WTC11 (cell line): ENCODE measurements around the gene MAPKAP1.

Experiments used
- FOXJ3 ChIP-seq: sonication (generic); formaldehyde crosslinking; IDR thresholded peaks from 2 replicates; pipeline ENCODE4 v1.9.0; 2021; ENCODE audit warnings: missing genetic modification reagents, mild to moderate bottlenecking, borderline replicate concordance
- NR3C1 ChIP-seq: sonication (generic); formaldehyde crosslinking; conservative IDR thresholded peaks from 2 replicates; pipeline ENCODE4 v1.8.1; 2023; ENCODE audit warnings: low read depth, mild to moderate bottlenecking, missing genetic modification reagents
- TCF7 ChIP-seq: sonication (generic); formaldehyde crosslinking; IDR thresholded peaks from 2 replicates; pipeline ENCODE4 v1.8.0; 2022; ENCODE audit warnings: mild to moderate bottlenecking, low read depth, missing genetic modification reagents, moderate library complexity
- ZNF232 ChIP-seq: sonication (generic); formaldehyde crosslinking; IDR thresholded peaks from 2 replicates; pipeline ENCODE4 v1.8.0; 2022; ENCODE audit warnings: mild to moderate bottlenecking, missing genetic modification reagents
- TF ChIP-seq, protein P1 (sequence below): sonication (generic); formaldehyde crosslinking; IDR thresholded peaks from 2 replicates; pipeline ENCODE4 v1.8.0; 2022; ENCODE audit warnings: mild to moderate bottlenecking, missing genetic modification reagents
- TF ChIP-seq, protein P2 (sequence below): fragments of 200-600 bp; IDR thresholded peaks from 2 replicates; pipeline ENCODE4 v1.8.0; 2022; ENCODE audit warnings: antibody characterized with exemption
- TF ChIP-seq, protein P3 (sequence below): sonication (generic); formaldehyde crosslinking; IDR thresholded peaks from 2 replicates; pipeline ENCODE4 v1.8.1; 2023; ENCODE audit warnings: mild to moderate bottlenecking, missing genetic modification reagents
- TF ChIP-seq, protein P4 (sequence below): sonication (generic); formaldehyde crosslinking; IDR thresholded peaks from 2 replicates; pipeline ENCODE4 v1.8.1; 2023; ENCODE audit warnings: mild to moderate bottlenecking, missing genetic modification reagents

DNA sequence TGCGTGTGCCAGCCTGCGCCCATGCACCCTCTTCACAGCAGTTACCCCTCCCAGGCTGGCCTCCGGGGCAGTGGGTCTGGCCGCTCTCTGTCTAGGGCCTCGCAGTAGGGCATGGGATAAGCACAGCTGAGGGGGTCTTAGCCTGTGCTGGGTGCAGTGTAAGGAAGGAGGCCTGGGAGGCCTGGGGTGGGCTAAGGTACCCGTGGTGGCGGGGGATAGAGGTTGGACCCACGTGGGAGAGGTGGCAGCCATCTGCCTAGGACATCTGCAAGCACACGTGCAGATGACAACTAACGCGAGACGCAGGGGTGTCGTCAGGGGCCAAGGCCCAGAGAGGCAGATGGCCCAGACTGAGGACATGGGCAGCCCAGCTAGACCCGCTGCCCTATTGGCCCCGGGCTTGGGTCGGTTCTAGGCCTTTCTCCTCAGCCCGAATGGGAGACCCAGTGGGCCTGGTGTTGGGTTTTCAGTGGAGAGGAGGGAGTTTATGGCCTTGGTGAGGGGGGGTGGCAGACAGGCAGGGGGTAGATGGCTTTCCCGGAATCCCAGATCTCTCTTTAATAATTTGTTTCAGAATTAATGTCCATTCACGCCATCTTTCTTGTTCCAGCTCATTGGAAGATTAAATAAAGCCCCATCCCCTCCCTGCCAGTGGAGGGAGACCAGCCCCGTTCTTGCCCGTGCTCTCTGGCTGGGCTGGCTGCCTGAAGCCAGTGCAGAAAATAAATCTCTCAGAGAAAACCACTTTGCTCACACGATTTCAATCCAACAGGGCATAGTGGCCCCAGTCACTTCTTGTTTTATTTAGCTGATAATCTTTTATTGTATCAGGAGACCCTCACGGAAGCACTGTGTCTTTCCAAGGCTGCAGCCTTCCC, 291.2 kb downstream of the MAPKAP1 start:
- TF ChIP-seq ZNF232 (CRISPR knock-in tag) = no peak
- TF ChIP-seq, protein P1, sequence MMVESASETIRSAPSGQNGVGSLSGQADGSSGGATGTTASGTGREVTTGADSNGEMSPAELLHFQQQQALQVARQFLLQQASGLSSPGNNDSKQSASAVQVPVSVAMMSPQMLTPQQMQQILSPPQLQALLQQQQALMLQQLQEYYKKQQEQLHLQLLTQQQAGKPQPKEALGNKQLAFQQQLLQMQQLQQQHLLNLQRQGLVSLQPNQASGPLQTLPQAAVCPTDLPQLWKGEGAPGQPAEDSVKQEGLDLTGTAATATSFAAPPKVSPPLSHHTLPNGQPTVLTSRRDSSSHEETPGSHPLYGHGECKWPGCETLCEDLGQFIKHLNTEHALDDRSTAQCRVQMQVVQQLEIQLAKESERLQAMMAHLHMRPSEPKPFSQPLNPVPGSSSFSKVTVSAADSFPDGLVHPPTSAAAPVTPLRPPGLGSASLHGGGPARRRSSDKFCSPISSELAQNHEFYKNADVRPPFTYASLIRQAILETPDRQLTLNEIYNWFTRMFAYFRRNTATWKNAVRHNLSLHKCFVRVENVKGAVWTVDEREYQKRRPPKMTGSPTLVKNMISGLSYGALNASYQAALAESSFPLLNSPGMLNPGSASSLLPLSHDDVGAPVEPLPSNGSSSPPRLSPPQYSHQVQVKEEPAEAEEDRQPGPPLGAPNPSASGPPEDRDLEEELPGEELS (CRISPR knock-in tag) = no peak
- TF ChIP-seq, protein P2, sequence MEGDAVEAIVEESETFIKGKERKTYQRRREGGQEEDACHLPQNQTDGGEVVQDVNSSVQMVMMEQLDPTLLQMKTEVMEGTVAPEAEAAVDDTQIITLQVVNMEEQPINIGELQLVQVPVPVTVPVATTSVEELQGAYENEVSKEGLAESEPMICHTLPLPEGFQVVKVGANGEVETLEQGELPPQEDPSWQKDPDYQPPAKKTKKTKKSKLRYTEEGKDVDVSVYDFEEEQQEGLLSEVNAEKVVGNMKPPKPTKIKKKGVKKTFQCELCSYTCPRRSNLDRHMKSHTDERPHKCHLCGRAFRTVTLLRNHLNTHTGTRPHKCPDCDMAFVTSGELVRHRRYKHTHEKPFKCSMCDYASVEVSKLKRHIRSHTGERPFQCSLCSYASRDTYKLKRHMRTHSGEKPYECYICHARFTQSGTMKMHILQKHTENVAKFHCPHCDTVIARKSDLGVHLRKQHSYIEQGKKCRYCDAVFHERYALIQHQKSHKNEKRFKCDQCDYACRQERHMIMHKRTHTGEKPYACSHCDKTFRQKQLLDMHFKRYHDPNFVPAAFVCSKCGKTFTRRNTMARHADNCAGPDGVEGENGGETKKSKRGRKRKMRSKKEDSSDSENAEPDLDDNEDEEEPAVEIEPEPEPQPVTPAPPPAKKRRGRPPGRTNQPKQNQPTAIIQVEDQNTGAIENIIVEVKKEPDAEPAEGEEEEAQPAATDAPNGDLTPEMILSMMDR = no peak
- no peak for TF ChIP-seq TCF7 (CRISPR knock-in tag)
- TF ChIP-seq, protein P3, sequence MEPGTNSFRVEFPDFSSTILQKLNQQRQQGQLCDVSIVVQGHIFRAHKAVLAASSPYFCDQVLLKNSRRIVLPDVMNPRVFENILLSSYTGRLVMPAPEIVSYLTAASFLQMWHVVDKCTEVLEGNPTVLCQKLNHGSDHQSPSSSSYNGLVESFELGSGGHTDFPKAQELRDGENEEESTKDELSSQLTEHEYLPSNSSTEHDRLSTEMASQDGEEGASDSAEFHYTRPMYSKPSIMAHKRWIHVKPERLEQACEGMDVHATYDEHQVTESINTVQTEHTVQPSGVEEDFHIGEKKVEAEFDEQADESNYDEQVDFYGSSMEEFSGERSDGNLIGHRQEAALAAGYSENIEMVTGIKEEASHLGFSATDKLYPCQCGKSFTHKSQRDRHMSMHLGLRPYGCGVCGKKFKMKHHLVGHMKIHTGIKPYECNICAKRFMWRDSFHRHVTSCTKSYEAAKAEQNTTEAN (CRISPR knock-in tag) = no peak
- no peak for TF ChIP-seq FOXJ3 (CRISPR knock-in tag)
- TF ChIP-seq NR3C1 (CRISPR knock-in tag) = no peak
- TF ChIP-seq, protein P4, sequence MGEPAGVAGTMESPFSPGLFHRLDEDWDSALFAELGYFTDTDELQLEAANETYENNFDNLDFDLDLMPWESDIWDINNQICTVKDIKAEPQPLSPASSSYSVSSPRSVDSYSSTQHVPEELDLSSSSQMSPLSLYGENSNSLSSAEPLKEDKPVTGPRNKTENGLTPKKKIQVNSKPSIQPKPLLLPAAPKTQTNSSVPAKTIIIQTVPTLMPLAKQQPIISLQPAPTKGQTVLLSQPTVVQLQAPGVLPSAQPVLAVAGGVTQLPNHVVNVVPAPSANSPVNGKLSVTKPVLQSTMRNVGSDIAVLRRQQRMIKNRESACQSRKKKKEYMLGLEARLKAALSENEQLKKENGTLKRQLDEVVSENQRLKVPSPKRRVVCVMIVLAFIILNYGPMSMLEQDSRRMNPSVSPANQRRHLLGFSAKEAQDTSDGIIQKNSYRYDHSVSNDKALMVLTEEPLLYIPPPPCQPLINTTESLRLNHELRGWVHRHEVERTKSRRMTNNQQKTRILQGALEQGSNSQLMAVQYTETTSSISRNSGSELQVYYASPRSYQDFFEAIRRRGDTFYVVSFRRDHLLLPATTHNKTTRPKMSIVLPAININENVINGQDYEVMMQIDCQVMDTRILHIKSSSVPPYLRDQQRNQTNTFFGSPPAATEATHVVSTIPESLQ (CRISPR knock-in tag) = no peak
